OCI-LY1 (cell line): ENCODE measurements around the gene FTO.

ENCODE experiments used
- EZH2 ChIP-seq: fragments of 200-600 bp; sonication (generic), shearing (Covaris generic); IDR thresholded peaks from 2 replicates; pipeline ENCODE4 v1.8.0; 2017; ENCODE audit warnings: borderline replicate concordance, mixed run types, mild to moderate bottlenecking, antibody characterized with exemption, low read length, moderate library complexity, mixed read lengths
- TF ChIP-seq, protein P1 (sequence below): fragments of 200-600 bp; sonication (generic), shearing (Covaris generic); IDR thresholded peaks from 2 replicates; pipeline ENCODE4 v1.5.1; 2017; ENCODE audit warnings: mild to moderate bottlenecking, antibody characterized with exemption, low read length, moderate library complexity, mixed read lengths

DNA sequence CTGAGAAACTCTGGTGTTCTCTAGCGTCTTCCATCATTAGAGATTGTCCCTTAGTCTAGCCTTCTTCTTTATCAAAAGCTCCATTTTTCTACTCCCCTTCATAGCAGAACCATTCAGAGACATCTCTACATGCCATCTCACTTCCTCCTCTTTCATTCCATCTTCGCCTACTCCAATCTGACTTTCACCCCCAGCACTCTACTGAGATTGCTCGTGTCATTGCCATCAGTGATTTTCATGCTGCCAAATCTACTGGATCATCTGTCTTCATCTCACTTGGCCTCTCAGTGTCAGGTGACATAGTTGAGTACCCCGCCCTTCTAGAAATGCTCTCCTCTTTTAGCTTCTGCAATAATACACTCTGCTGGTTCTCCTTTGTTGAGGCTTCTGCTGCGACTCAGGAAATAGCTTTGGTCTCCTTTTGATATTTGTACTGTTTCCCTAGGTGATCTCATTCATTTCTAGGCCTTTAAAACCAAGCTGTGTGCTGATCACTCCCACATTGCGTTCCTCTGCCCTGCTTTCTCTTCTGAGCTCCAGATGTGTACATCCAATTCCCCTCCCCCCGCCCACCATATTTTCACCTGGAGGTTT lies 119.1 kb downstream of the FTO start:
- TF ChIP-seq, protein P1, sequence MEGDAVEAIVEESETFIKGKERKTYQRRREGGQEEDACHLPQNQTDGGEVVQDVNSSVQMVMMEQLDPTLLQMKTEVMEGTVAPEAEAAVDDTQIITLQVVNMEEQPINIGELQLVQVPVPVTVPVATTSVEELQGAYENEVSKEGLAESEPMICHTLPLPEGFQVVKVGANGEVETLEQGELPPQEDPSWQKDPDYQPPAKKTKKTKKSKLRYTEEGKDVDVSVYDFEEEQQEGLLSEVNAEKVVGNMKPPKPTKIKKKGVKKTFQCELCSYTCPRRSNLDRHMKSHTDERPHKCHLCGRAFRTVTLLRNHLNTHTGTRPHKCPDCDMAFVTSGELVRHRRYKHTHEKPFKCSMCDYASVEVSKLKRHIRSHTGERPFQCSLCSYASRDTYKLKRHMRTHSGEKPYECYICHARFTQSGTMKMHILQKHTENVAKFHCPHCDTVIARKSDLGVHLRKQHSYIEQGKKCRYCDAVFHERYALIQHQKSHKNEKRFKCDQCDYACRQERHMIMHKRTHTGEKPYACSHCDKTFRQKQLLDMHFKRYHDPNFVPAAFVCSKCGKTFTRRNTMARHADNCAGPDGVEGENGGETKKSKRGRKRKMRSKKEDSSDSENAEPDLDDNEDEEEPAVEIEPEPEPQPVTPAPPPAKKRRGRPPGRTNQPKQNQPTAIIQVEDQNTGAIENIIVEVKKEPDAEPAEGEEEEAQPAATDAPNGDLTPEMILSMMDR = no peak
- no peak for TF ChIP-seq EZH2
